Panc1 (cell line): ENCODE data around the gene SIRT7. TPM values are rescaled to one million over a fixed set of nuclear protein-coding genes. Genes with fewer than 3 reads are reported as not detected.

Experiments
- ATAC-seq: fragments of 200-7000 bp; cut with Tn5 transposase; 2 replicates; pipeline ENCODE4 v1.9.1; 2020; ENCODE audit warnings: mild to moderate bottlenecking, moderate library complexity
- BruUV-seq: library from RNA; stranded (reverse); fragments of 400-500 nt; replicated peaks from 2 replicates; lab custom pipeline; 2021; lab: Mats Ljungman, UMichigan
- CTCF ChIA-PET: fragments of 300-600 bp; sonication (Branson Sonifier 250); formaldehyde crosslinking; loops from one replicate; lab custom pipeline; 2022; ENCODE audit warnings: antibody characterized with exemption; lab: Charles Lee
- POLR2A ChIA-PET: fragments of 300-600 bp; sonication (Branson Sonifier 250); formaldehyde crosslinking; loops from one replicate; lab custom pipeline; 2022; ENCODE audit warnings: antibody characterized with exemption; lab: Charles Lee
- DNase-seq: peaks from one replicate; pipeline ENCODE4 v3.0.0-alpha.2; 2010; ENCODE audit warnings: low read depth, low spot score
- H3K27ac ChIP-seq: 2 replicates; pipeline ENCODE4 v1.5.1; 2011; ENCODE audit warnings: mild to moderate bottlenecking, low read length, inconsistent platforms
- H3K27me3 ChIP-seq: fragments of 200-500 bp; sonication (Bioruptor generic); 2 replicates; pipeline ENCODE4 v1.6.0; 2014; ENCODE audit warnings: low read length, inconsistent platforms; ENCODE audit not compliant: control insufficient read depth, insufficient read depth
- H3K36me3 ChIP-seq: fragments of 200-500 bp; sonication (Bioruptor generic); 2 replicates; pipeline ENCODE4 v1.5.1; 2014; ENCODE audit warnings: inconsistent platforms, mild to moderate bottlenecking, low read length, moderate library complexity; ENCODE audit not compliant: control insufficient read depth, insufficient read depth
- H3K4me1 ChIP-seq: 2 replicates; pipeline ENCODE4 v1.5.1; 2011; ENCODE audit warnings: inconsistent platforms, mild to moderate bottlenecking, low read length, moderate library complexity; ENCODE audit not compliant: control insufficient read depth, insufficient read depth
- H3K4me3 ChIP-seq, 2 experiments: 2 replicates each; pipeline ENCODE4 v1.5.1; 2011 to 2012; ENCODE audit warnings: low read depth in 2 of 2, low read length in 2 of 2, mild to moderate bottlenecking in 2 of 2, inconsistent platforms in 1 of 2, moderate library complexity in 1 of 2
- H3K9me3 ChIP-seq: fragments of 200-500 bp; sonication (Bioruptor generic); 2 replicates; pipeline ENCODE4 v1.5.1; 2014; ENCODE audit warnings: low read depth, mild to moderate bottlenecking, inconsistent platforms, low read length, moderate library complexity; ENCODE audit not compliant: control insufficient read depth, insufficient read depth
- POLR2AphosphoS5 ChIP-seq: IDR thresholded peaks from 2 replicates; pipeline ENCODE4 v1.6.1; 2012; ENCODE audit warnings: mild to moderate bottlenecking, low read depth, low read length, moderate library complexity
- REST ChIP-seq, 2 experiments: IDR thresholded peaks; 2 replicates each; pipeline ENCODE4 v1.6.1; 2011 to 2012; ENCODE audit warnings: low read depth in 2 of 2, control low read depth in 1 of 2, low read length in 1 of 2, mild to moderate bottlenecking in 1 of 2, moderate library complexity in 1 of 2; ENCODE audit not compliant: insufficient read depth in 1 of 2
- SIN3A ChIP-seq: IDR thresholded peaks from 2 replicates; pipeline ENCODE4 v1.6.1; 2012; ENCODE audit warnings: low read depth, mild to moderate bottlenecking, low read length, moderate library complexity, borderline replicate concordance; ENCODE audit not compliant: insufficient read depth
- TCF7L2 ChIP-seq: IDR thresholded peaks from 2 replicates; pipeline ENCODE4 v1.6.1; 2011; ENCODE audit warnings: mild to moderate bottlenecking, low read depth, low read length, inconsistent platforms
- in situ Hi-C: cut with HindIII; loops from 2 replicates; pipeline ENCODE4 v1.10.0; 2016; ENCODE audit warnings: low sequenced_read_pairs, low pct_unique_long_range_greater_than_20kb
- intact Hi-C: fragments of 100-400 bp; cut with micrococcal nuclease; formaldehyde crosslinking; loops from one replicate; pipeline ENCODE4 v1.10.0; 2022; ENCODE audit not compliant: unreplicated experiment
- total RNA-seq: library from RNA; stranded (reverse); gene quantifications from one replicate; pipeline ENCODE4 v1.2.1, GENCODE V29; 2021; ENCODE audit not compliant: unreplicated experiment
- TF ChIP-seq, protein P1 (sequence below): fragments of 450-650 bp; IDR thresholded peaks from 2 replicates; pipeline ENCODE4 v1.5.1; 2017; ENCODE audit warnings: mild to moderate bottlenecking

SIRT7 gene
- total RNA-seq, 1 experiment from 2014 or later, result 82.5 TPM

- CTCF ChIA-PET, result interaction anchor here (4.4 kb wide), 1 partner anchor 58 kb away, joined by 37 read pairs; the partner anchor contains the start of genes CENPX and LRRC45
- intact Hi-C loops, result loop anchor here (2.0 kb wide), 1 partner anchor 58 kb away; no protein-coding TSS in a partner anchor
- no TSS peak for BruUV-seq
These were observed 44.8 kb upstream of the SIRT7 start for GRCh38 chr17:81962499-81963441.

More at GRCh38 chr17:81962499-81963441, 44.8 kb upstream of the SIRT7 start:
- Histone ChIP-seq H3K36me3 (peaks cover 5% of the 10 kb centered on the region; the same call in 1 of the 2 replicates), H3K4me1 (peaks cover 11% of the 10 kb centered on the region), H3K9me3 (no peaks in the 10 kb centered on the region), H3K4me3 (no peak overlapping the region), H3K27me3 (no peaks in the 10 kb centered on the region; the same call in 1 of the 2 replicates), H3K27ac (no peak overlapping the region)
- POLR2A ChIA-PET, result no interaction called here
- DNase-seq, result no peak
- no peak for ATAC-seq
- in situ Hi-C loops, result no loop called here
- no peak for TF ChIP-seq TCF7L2
- TF ChIP-seq, protein P1, sequence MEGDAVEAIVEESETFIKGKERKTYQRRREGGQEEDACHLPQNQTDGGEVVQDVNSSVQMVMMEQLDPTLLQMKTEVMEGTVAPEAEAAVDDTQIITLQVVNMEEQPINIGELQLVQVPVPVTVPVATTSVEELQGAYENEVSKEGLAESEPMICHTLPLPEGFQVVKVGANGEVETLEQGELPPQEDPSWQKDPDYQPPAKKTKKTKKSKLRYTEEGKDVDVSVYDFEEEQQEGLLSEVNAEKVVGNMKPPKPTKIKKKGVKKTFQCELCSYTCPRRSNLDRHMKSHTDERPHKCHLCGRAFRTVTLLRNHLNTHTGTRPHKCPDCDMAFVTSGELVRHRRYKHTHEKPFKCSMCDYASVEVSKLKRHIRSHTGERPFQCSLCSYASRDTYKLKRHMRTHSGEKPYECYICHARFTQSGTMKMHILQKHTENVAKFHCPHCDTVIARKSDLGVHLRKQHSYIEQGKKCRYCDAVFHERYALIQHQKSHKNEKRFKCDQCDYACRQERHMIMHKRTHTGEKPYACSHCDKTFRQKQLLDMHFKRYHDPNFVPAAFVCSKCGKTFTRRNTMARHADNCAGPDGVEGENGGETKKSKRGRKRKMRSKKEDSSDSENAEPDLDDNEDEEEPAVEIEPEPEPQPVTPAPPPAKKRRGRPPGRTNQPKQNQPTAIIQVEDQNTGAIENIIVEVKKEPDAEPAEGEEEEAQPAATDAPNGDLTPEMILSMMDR, result no peak
- TF ChIP-seq REST (IDR thresholded peaks at IDR 0.05; ENCODE audit: insufficient read depth in 1 of 2, low read depth in 2 of 2, low read length in 1 of 2), result no peak
- no peak for TF ChIP-seq POLR2AphosphoS5
- no peak for TF ChIP-seq SIN3A
